Large intestine (tissue), 3 donors: ENCODE data around the gene EID2. TPM values are rescaled to one million over a fixed set of nuclear protein-coding genes. Genes with fewer than 3 reads are reported as not detected.

Experiments used
- DNase-seq, 2 donors: peaks; one replicate each; pipeline versions ENCODE4 v3.0.0 to v3.0.0-alpha.2; 2013
- H3K27ac ChIP-seq: one replicate; pipeline ENCODE4 v1.5.1; 2013; ENCODE audit warnings: low read length
- H3K27me3 ChIP-seq: 2 replicates; pipeline ENCODE4 v1.6.1; 2013; ENCODE audit warnings: low read length; ENCODE audit not compliant: control insufficient read depth, insufficient read depth
- H3K36me3 ChIP-seq: 2 replicates; pipeline ENCODE4 v1.6.1; 2013; ENCODE audit warnings: low read length; ENCODE audit not compliant: control insufficient read depth, insufficient read depth
- H3K4me1 ChIP-seq: one replicate; pipeline ENCODE4 v1.6.1; 2013; ENCODE audit warnings: low read length; ENCODE audit not compliant: control insufficient read depth, insufficient read depth
- H3K4me3 ChIP-seq: one replicate; pipeline ENCODE4 v1.5.1; 2013; ENCODE audit warnings: low read length
- H3K9me3 ChIP-seq: one replicate; pipeline ENCODE4 v1.6.1; 2013; ENCODE audit warnings: mild to moderate bottlenecking, low read depth, low read length, moderate library complexity; ENCODE audit not compliant: control insufficient read depth
- WGBS: methylation state at CpG from one replicate; pipeline ENCODE4 v1.1.5; 2013; ENCODE audit warnings: low lambda C conversion rate; ENCODE audit not compliant: insufficient coverage; 5-methylcytosine and 5-hydroxymethylcytosine counted together
- polyA plus RNA-seq: library from polyadenylated mRNA; unstranded; fragments of 120-200 nt; gene quantifications from one replicate; pipeline ENCODE4 v1.2.1, GENCODE V29; 2013

EID2 gene
- polyA plus RNA-seq, 1 donor, result 11.2 TPM

DNA sequence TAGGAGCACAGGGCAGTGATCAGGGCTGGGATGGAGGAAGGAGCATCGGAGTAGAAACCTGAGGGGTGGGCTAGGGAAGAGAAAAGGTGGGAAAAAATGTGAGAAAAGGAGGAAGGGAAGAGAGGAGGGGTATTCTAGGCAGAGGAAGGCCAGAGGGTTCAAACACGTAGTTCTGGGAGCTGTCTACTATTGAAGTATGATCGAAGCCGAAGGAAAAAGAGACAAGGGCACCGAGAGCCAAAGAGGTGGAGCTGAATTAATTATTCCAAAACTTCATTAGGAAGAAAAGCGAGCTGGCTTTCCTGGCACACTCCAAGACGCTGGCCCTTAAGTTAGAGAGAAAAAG, 33.4 kb downstream of the EID2 start:
- WGBS, result 50% methylated on average over 2 of the region's 7 CpGs
- H3K4me1 ChIP-seq, result no peaks in the 10 kb centered on the region
- no peak overlapping the region for H3K27ac ChIP-seq
- peaks cover 68% of the 10 kb centered on the region for H3K27me3 ChIP-seq
- H3K36me3 ChIP-seq, result no peaks in the 10 kb centered on the region
- peaks cover 11% of the 10 kb centered on the region for H3K9me3 ChIP-seq
- H3K4me3 ChIP-seq, result no peak overlapping the region
- DNase-seq, result no peak

DNA sequence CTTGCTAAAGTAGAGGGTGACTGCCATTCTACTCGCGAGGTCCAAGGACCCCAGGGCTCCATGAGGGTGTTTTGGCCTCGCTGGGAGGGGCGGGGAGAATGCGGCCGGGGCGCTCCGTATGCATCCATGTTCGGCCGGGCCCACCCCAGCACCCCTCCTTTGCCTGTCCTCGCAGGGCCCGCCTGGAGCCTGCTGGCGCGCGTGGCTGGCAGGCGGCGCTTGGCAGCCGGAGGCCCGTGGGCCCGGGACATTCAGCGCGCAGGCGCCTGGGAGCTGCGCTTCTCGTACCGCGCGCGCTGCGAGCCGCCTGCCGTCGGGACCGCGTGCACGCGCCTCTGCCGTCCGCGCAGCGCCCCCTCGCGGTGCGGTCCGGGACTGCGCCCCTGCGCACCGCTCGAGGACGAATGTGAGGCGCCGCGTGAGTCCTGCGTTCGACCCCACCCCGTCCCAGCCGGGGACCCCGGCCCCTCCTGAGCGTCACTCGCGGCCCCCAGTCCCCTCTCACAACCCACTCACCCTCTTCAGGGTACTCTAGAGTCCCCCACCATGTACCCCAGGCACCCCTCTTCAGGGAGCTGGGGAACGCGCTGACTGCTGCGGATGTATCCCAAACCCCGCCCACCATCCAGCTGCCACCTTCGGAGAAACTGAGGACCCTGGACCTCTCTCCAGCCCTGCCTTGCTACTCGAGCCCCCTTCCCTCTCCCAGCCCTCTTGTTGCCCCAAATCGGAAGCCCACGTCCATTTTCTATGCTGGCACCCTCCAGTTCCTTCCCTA, 37.1 kb downstream of the EID2 start:
- H3K4me1 ChIP-seq, result peaks cover 5% of the 10 kb centered on the region
- peaks cover 86% of the 10 kb centered on the region for H3K27me3 ChIP-seq
- no peak overlapping the region for H3K4me3 ChIP-seq
- peaks cover 15% of the 10 kb centered on the region for H3K9me3 ChIP-seq
- 27% methylated on average over 2 of the region's 69 CpGs for WGBS
- no peaks in the 10 kb centered on the region for H3K36me3 ChIP-seq
- DNase-seq, result peak; percentile 50 to 68
- no peak overlapping the region for H3K27ac ChIP-seq

DNA sequence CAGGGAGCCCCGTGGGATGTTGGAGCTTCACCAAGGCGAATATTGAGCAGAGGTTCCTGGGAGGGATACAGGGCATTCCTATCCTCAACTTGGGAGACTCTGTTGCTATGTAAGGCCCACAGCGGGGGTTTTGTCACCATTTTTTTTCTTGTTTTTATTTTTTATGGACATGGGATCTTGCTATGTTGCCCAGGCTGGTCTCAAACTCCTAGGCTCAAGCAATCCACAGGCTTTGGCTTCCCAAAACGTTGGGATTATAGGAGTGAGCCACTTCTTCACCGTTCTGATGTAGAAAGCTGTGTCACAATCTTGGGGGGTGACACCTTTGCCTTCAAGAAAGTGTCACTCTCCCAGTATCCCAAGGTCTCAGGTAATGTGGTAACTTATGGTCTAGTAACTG, 38.6 kb downstream of the EID2 start:
- Histone ChIP-seq H3K9me3 (peaks cover 14% of the 10 kb centered on the region), H3K36me3 (no peaks in the 10 kb centered on the region), H3K4me3 (no peak overlapping the region), H3K27me3 (peaks cover 85% of the 10 kb centered on the region), H3K4me1 (peaks cover 7% of the 10 kb centered on the region), H3K27ac (no peak overlapping the region)
- 100% methylated on average over 1 of the region's 5 CpGs for WGBS
- DNase-seq, result no peak

DNA sequence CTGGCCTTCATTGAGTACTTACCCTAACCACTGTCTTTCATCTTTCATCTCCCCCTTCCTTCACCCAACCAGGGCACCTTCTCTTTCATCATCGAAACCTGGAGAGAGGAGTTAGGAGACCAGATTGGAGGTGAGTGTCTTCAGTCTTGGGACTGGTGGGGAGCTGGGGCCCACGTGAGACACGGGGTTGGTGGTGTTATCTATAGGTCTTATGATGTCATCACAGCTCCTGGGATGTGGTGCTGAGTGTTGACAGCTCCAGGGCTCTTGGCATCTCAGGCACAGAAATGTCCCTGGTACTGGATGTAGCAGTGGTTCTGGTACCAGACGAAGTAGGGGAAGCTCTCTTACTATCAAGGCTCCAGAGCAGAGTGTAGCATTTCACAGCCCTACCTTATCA, 39.4 kb downstream of the EID2 start:
- H3K9me3 ChIP-seq, result peaks cover 14% of the 10 kb centered on the region
- H3K4me1 ChIP-seq, result peaks cover 7% of the 10 kb centered on the region
- H3K27me3 ChIP-seq, result peaks cover 84% of the 10 kb centered on the region
- WGBS, result no CpG with 5 or more reads among the region's 4 CpGs
- no peaks in the 10 kb centered on the region for H3K36me3 ChIP-seq
- no peak for DNase-seq
- H3K4me3 ChIP-seq, result no peak overlapping the region
- no peak overlapping the region for H3K27ac ChIP-seq

DNA sequence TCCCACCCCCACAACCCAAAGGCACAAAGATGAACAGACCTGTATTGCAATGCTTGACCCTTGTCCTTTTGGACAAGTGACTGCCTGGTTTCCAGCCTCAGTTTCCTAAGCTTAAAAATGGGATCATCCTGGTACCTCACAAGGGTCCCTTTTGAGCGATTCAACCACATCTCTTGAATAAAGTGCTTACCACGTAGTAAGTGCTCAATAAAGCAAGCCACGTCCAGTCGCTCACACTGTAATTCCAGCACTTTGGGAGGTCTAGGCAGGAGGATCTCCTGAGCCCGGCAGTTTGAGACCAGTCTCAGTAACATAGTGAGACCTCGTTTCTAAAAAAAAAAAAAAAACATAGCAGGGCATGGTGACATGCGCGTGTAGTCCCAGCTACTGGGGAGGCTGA, 40.0 kb downstream of the EID2 start:
- H3K27me3 ChIP-seq, result peaks cover 78% of the 10 kb centered on the region

DNA sequence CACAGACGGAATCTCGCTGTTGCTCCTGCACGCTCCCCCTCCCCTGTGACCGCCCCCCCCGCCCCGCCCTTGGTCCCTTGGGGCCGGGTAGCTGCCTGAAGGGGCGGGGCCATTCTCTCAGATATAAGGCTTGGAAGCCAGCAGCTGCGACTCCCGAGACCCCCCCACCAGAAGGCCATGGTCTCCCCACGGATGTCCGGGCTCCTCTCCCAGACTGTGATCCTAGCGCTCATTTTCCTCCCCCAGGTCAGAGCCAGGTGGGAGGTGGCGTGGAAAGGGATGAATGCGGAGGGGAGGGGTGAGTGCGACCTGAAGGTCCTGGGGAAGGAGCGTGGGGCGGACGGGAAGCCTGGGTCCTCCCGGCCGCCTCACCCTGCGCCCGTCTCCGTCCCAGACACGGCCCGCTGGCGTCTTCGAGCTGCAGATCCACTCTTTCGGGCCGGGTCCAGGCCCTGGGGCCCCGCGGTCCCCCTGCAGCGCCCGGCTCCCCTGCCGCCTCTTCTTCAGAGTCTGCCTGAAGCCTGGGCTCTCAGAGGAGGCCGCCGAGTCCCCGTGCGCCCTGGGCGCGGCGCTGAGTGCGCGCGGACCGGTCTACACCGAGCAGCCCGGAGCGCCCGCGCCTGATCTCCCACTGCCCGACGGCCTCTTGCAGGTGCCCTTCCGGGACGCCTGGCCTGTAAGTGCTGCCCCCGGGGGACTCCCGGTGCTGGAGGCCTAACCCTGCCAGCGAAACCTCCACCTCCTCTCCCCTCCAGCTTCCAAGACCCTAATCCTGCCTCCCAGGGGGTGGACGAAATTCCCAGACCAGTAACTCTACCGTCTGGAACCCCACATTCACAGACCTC, 40.9 kb downstream of the EID2 start, which contains the start of gene DLL3:
DLL3 (plus strand) TSS at position 150 of the 845 bp plus-strand sequence; CDS start at position 178, 28 bp downstream.
- peak in 1 of 2 donors; percentile 35 for DNase-seq
- H3K4me1 ChIP-seq, result peaks cover 7% of the 10 kb centered on the region
- peaks cover 69% of the 10 kb centered on the region for H3K27me3 ChIP-seq
- no peak within 1 kb of the TSS for H3K4me3 ChIP-seq
- H3K36me3 ChIP-seq, result no peaks in the 10 kb centered on the region
- H3K9me3 ChIP-seq, result peaks cover 14% of the 10 kb centered on the region
- no CpG with 5 or more reads among the region's 60 CpGs for WGBS
- H3K27ac ChIP-seq, result no peak within 1 kb of the TSS

More for the DNA sequence above, 40.0 kb downstream of the EID2 start:
- H3K4me1 ChIP-seq, result peaks cover 7% of the 10 kb centered on the region
- no peak for DNase-seq
- peaks cover 14% of the 10 kb centered on the region for H3K9me3 ChIP-seq
- no peak overlapping the region for H3K4me3 ChIP-seq
- no peak overlapping the region for H3K27ac ChIP-seq
- no peaks in the 10 kb centered on the region for H3K36me3 ChIP-seq
- no CpG with 5 or more reads among the region's 8 CpGs for WGBS

DNA sequence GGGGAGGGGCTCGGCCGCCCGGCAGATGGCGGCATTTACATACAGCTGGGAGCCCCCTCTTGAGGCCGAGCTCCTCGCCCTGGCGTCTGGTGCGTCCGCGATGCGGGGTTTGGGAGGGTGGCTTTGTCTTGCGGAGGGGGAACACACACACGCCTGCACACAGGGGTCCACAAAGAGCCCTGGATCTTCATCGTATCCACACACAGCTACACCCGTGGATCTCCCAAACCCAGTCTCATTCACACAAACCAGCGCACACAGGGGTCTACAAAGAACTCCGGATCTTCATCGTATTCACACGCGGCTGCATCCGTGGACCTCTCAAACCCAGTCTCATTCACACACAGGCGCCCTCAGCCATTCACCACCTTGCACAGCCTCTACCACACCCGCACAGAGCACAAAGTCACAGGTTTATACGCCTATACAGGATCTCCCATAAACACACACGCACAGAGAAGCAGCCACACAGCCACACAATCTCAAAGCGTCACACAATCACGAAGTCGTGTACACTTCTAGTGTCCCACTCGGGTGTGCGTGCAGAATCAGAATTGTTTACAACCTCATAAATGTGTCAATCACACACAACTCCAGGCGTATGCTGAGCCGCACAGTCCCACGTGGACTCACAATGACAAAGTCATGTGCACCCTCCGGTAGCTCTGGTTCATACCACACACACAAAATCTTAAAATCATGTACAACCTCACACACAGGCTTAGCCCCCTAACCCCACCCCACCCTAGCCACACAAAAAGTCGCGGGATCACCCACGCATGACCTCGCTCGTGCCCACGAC, 41.8 kb downstream of the EID2 start:
- Histone ChIP-seq H3K4me1 (peaks cover 7% of the 10 kb centered on the region), H3K27ac (no peak overlapping the region), H3K4me3 (no peak overlapping the region), H3K9me3 (peaks cover 13% of the 10 kb centered on the region), H3K27me3 (peaks cover 60% of the 10 kb centered on the region), H3K36me3 (no peaks in the 10 kb centered on the region)
- peak in 1 of 2 donors; percentile 49 for DNase-seq
- 20% methylated on average over 1 of the region's 40 CpGs for WGBS

DNA sequence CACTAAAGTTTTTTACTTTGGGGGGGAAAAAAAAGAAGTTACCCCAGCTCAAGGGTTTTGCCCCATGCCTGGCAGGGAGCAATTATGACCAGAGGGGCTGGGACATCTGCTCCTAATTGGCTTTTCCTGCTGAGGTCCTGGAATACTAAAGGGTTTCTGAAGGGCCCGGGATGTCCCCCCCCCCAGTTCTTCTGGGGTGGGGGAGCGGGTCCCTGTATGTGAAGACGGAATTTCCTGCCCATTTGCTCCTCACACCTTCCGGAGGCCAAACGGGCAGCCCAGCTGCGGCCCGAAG, 42.3 kb downstream of the EID2 start:
- peaks cover 57% of the 10 kb centered on the region for H3K27me3 ChIP-seq
- H3K4me3 ChIP-seq, result no peak overlapping the region
- WGBS, result no CpG with 5 or more reads among the region's 7 CpGs
- H3K4me1 ChIP-seq, result peaks cover 7% of the 10 kb centered on the region
- DNase-seq, result no peak
- no peaks in the 10 kb centered on the region for H3K36me3 ChIP-seq
- peaks cover 9% of the 10 kb centered on the region for H3K9me3 ChIP-seq
- H3K27ac ChIP-seq, result no peak overlapping the region

DNA sequence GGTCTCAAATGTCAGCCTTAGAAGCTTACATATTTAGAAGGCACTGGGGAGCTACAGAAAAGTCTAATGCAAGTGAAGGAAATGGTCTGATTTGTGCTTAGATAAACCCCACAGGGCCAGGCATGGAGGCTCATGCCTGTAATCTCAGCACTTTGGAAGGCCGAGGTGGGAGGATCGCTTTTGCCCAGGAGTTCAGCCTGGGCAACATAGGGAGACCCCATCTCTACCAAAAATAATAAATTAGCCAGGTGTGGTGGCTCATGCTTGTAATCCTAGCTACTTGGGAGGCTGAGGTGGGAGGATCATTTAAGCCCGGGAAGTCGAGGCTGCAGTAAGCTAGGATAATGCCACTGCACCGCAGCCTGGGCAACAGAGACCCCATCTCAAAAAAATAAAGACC, 43.9 kb downstream of the EID2 start:
- H3K9me3 ChIP-seq, result peaks cover 6% of the 10 kb centered on the region
- no peak for DNase-seq
- H3K27ac ChIP-seq, result no peak overlapping the region
- no CpG with 5 or more reads among the region's 5 CpGs for WGBS
- H3K4me3 ChIP-seq, result no peak overlapping the region
- H3K27me3 ChIP-seq, result peaks cover 47% of the 10 kb centered on the region
- H3K36me3 ChIP-seq, result peaks cover 5% of the 10 kb centered on the region
- H3K4me1 ChIP-seq, result peaks cover 7% of the 10 kb centered on the region

DNA sequence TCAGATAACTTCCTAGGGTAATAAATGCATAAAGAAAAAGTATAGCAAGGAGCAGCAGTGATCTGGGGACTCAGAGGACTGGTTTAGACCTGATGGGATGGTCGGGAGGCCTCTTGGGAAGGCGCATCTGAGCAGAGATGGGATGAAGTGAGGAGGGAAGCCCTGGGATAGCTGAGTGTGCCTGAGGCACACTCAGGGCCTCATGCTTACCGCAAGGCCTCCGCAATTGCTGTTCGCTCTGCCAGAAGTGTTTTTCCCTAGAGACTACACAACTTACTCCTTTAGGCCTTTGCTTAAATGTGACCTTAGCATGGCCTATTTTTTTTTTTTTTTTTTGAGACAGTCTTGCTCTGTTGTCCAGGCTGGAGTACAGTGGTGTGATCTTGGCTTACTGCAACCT, 45.3 kb downstream of the EID2 start:
- DNase-seq, result no peak
- WGBS, result no CpG with 5 or more reads among the region's 5 CpGs

More for the DNA sequence above, 45.3 kb downstream of the EID2 start:
- peaks cover 35% of the 10 kb centered on the region for H3K27me3 ChIP-seq
- H3K27ac ChIP-seq, result no peak overlapping the region
- peaks cover 6% of the 10 kb centered on the region for H3K9me3 ChIP-seq
- peaks cover 13% of the 10 kb centered on the region for H3K36me3 ChIP-seq
- H3K4me1 ChIP-seq, result peaks cover 7% of the 10 kb centered on the region
- no peak overlapping the region for H3K4me3 ChIP-seq
